GM13976 (cell line): ENCODE data around the gene STAC2.
A peak's percentile ranks its signal among the peaks of the same experiment; 100 is the strongest.
"Not testable (repeated sequence)": the region's sequence is repeated elsewhere in the genome, so short reads cannot be mapped to it uniquely, and the experiment has no call there.

Source experiments
- DNase-seq: peaks from one replicate; pipeline ENCODE4 v3.0.0; 2012; ENCODE audit warnings: low spot score
- CTCF ChIP-seq: IDR thresholded peaks from 2 replicates; pipeline ENCODE4 v1.5.1; 2012; ENCODE audit warnings: borderline replicate concordance, mild to moderate bottlenecking; ENCODE audit not compliant: insufficient read depth; ENCODE audit errors: extremely low read depth, missing control alignments, control extremely low read depth
- in situ Hi-C: fragments of 300-500 bp; cut with MboI; formaldehyde crosslinking; loops from one replicate; pipeline ENCODE4 v1.12.0; 2022; ENCODE audit warnings: low sequenced_read_pairs, mixed read lengths, inconsistent platforms; ENCODE audit not compliant: unreplicated experiment

The STAC2 gene

GRCh38 chr17:39225308-39225958, at the start of gene STAC2:
Gene STAC2, minus strand, starts transcription at chr17:39225945. Its CDS starts 443 bp downstream, at chr17:39225502.
- TF ChIP-seq CTCF, result no peak
- no peak for DNase-seq
- in situ Hi-C loops, result no loop called here

- in situ Hi-C loops, result no loop called here
- no peak for TF ChIP-seq CTCF
- DNase-seq, result no peak
These were observed 45.8 kb upstream of the STAC2 start for GRCh38 chr17:39271546-39271945.

GRCh38 chr17:39270923-39271322, 45.2 kb upstream of the STAC2 start:
- TF ChIP-seq CTCF, result no peak

GRCh38 chr17:39264119-39264518, 38.4 kb upstream of the STAC2 start:
- no peak for TF ChIP-seq CTCF
- DNase-seq, result no peak
- in situ Hi-C loops, result no loop called here

More at GRCh38 chr17:39270923-39271322, 45.2 kb upstream of the STAC2 start:
- DNase-seq, result peak; percentile 38
- in situ Hi-C loops, result no loop called here

GRCh38 chr17:39261286-39261685, 35.5 kb upstream of the STAC2 start:
- DNase-seq, result no peak
- in situ Hi-C loops, result no loop called here
- peak; percentile 19 for TF ChIP-seq CTCF

- TF ChIP-seq CTCF, result no peak
- in situ Hi-C loops, result no loop called here
- no peak for DNase-seq
These were observed 27.2 kb upstream of the STAC2 start for GRCh38 chr17:39252788-39253460.

GRCh38 chr17:39251997-39252396, 26.3 kb upstream of the STAC2 start:
- in situ Hi-C loops, result no loop called here
- no peak for TF ChIP-seq CTCF
- no peak for DNase-seq

GRCh38 chr17:39250076-39250475, 24.3 kb upstream of the STAC2 start:
- DNase-seq, in situ Hi-C loops: not testable (repeated sequence)
